Brain microvascular endothelial cell (primary cell): ENCODE results near the gene CLASP1.

ENCODE experiments used
- DNase-seq: peaks from one replicate; pipeline ENCODE4 v3.0.0-alpha.2; 2020
- H3K27ac ChIP-seq: fragments of 250-450 bp; sonication (Bioruptor Pico); 2 replicates; pipeline ENCODE4 v1.5.1; 2020; ENCODE audit warnings: mild to moderate bottlenecking, moderate library complexity
- H3K27me3 ChIP-seq: fragments of 250-450 bp; sonication (Bioruptor Pico); replicated peaks from 2 replicates; pipeline ENCODE4 v1.5.1; 2020; ENCODE audit warnings: mild to moderate bottlenecking
- H3K36me3 ChIP-seq: fragments of 250-450 bp; sonication (Bioruptor Pico); replicated peaks from 2 replicates; pipeline ENCODE4 v1.5.1; 2020; ENCODE audit warnings: mild to moderate bottlenecking
- H3K4me3 ChIP-seq: 2 replicates; pipeline ENCODE4 v1.5.1; 2011; ENCODE audit warnings: low read depth, mild to moderate bottlenecking, control low read depth, low read length, moderate library complexity
- CTCF ChIP-seq: IDR thresholded peaks from 2 replicates; pipeline ENCODE4 v1.5.1; 2011; ENCODE audit warnings: low read depth, mild to moderate bottlenecking, moderate library complexity, low read length, control low read depth, inconsistent platforms; ENCODE audit errors: missing control alignments
- in situ Hi-C: cut with HindIII; loops from 2 replicates; pipeline ENCODE4 v1.10.0; 2017; ENCODE audit warnings: low sequenced_read_pairs, low pct_ligation_motif_present

CLASP1 gene

GRCh38 chr2:121366040-121366439, 283.2 kb downstream of the CLASP1 start:
- no peak for DNase-seq
- in situ Hi-C loops, result no loop called here
- no peaks in the 10 kb centered on the region for H3K27me3 ChIP-seq
- H3K4me3 ChIP-seq, result no peak overlapping the region
- H3K27ac ChIP-seq, result no peak overlapping the region
- H3K36me3 ChIP-seq, result peaks cover 20% of the 10 kb centered on the region
- no peak for TF ChIP-seq CTCF

GRCh38 chr2:121365061-121365460, 284.2 kb downstream of the CLASP1 start:
- Histone ChIP-seq H3K27ac (no peak overlapping the region), H3K36me3 (peaks cover 20% of the 10 kb centered on the region), H3K4me3 (no peak overlapping the region), H3K27me3 (no peaks in the 10 kb centered on the region)
- in situ Hi-C loops, result no loop called here
- TF ChIP-seq CTCF, result no peak
- no peak for DNase-seq

- Histone ChIP-seq H3K36me3 (peaks cover 20% of the 10 kb centered on the region), H3K27me3 (no peaks in the 10 kb centered on the region), H3K27ac (no peak overlapping the region), H3K4me3 (no peak overlapping the region)
- DNase-seq, result peak; percentile 60
- TF ChIP-seq CTCF, result no peak
- in situ Hi-C loops, result no loop called here
Measured at GRCh38 chr2:121363632-121364420, 285.4 kb downstream of the CLASP1 start.

GRCh38 chr2:121362774-121363173, 286.5 kb downstream of the CLASP1 start:
- no peak overlapping the region for H3K4me3 ChIP-seq
- peaks cover 20% of the 10 kb centered on the region for H3K36me3 ChIP-seq
- H3K27me3 ChIP-seq, result no peaks in the 10 kb centered on the region
- DNase-seq, result no peak
- in situ Hi-C loops, result no loop called here
- no peak for TF ChIP-seq CTCF
- no peak overlapping the region for H3K27ac ChIP-seq

- no peak overlapping the region for H3K4me3 ChIP-seq
- peaks cover 17% of the 10 kb centered on the region for H3K36me3 ChIP-seq
- H3K27ac ChIP-seq, result no peak overlapping the region
- no peak for DNase-seq
- no peaks in the 10 kb centered on the region for H3K27me3 ChIP-seq
- in situ Hi-C loops, result no loop called here
- TF ChIP-seq CTCF, result no peak
Measured at GRCh38 chr2:121362226-121362625, 287.0 kb downstream of the CLASP1 start.
